ENCODE measurements around the gene ARID4A.

DNA sequence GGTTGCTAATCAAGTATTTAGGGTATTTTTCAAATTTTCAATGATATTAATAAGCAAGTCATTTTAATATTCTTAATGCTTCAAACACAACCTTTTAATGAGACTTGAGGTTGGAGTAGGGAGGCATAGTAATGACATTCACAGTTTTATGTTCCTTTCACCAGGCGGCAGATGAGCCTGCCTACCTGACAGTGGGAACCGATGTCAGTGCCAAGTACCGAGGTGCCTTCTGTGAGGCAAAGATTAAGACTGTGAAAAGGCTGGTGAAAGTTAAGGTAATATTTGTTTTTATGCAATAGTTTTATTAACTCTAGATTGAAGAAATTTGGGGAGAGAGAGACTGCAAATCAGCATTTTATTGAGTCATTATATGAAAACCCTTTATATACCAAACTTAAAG is 3.1 kb downstream of the ARID4A start:
- TF ChIP-seq, protein P1, sequence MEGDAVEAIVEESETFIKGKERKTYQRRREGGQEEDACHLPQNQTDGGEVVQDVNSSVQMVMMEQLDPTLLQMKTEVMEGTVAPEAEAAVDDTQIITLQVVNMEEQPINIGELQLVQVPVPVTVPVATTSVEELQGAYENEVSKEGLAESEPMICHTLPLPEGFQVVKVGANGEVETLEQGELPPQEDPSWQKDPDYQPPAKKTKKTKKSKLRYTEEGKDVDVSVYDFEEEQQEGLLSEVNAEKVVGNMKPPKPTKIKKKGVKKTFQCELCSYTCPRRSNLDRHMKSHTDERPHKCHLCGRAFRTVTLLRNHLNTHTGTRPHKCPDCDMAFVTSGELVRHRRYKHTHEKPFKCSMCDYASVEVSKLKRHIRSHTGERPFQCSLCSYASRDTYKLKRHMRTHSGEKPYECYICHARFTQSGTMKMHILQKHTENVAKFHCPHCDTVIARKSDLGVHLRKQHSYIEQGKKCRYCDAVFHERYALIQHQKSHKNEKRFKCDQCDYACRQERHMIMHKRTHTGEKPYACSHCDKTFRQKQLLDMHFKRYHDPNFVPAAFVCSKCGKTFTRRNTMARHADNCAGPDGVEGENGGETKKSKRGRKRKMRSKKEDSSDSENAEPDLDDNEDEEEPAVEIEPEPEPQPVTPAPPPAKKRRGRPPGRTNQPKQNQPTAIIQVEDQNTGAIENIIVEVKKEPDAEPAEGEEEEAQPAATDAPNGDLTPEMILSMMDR (IDR thresholded peaks at IDR 0.05): no peak
- TF ChIP-seq POLR2A (IDR thresholded peaks at IDR 0.05): no peak

All from adrenal gland (tissue), 5 donors.